ENCODE data around the gene CLDN16. TPM values are rescaled to one million over a fixed set of nuclear protein-coding genes. Genes with fewer than 3 reads are reported as not detected.

CLDN16 gene, protein sequence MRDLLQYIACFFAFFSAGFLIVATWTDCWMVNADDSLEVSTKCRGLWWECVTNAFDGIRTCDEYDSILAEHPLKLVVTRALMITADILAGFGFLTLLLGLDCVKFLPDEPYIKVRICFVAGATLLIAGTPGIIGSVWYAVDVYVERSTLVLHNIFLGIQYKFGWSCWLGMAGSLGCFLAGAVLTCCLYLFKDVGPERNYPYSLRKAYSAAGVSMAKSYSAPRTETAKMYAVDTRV
- total RNA-seq = 1 to 10 TPM in 1 of 7 donors, under 1 TPM in 4, not detected in 2; 0.12 to 5.2 (median 0.28) TPM
- polyA plus RNA-seq = under 1 TPM; 0.06 to 0.08 TPM
- long read RNA-seq, donor 1 = 0 reads
- long read RNA-seq, donor 2 = 0 reads
- long read RNA-seq, donor 3, partial matches to known transcripts = 0 of 2 reads
- long read RNA-seq, donor 3, other reads (novel, unspliced or antisense) = 2 of 2 reads

DNA sequence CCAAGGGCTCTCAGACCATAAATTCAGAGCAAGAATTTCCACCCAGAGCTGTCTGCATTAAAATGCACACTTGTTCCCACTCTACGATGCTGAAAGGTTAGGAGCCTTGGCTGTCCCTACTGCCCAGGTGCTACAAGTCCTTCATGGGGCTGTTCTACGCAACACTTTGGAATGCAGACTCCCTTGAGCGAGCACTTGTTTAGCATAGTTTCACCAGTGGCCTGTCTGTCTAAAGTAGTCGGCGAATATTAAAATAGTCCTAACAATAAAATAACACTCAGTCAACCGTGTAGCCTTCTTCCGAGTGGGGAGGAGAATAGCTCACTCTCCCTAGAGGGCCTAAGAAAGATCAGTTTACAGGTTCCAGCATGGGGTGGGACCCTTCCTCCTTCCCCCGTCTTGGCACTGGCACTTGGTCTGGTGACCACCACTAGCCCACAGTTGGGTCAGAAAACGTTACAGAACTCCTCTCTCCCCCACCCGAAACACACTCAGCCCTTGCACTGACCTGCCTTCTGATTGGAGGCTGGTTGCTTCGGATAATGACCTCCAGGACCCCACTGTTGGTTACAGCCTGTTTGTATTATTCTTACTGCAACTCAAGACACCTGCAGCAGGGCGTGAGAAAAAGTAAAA lies at the start of gene CLDN16:
CLDN16 (plus strand) TSS at position 586 of the 636 bp plus-strand sequence. CDS start 167 bp downstream, outside the sequence.
- no peak for DNase-seq
- Histone ChIP-seq H3K4me1 (ENCODE audit: insufficient read depth) (no peaks in the 10 kb centered on the region), H3K9me3 (no peaks in the 10 kb centered on the region), H3K27ac (no peak within 1 kb of the TSS), H3K27me3 (no peaks in the 10 kb centered on the region), H3K36me3 (no peaks in the 10 kb centered on the region), H3K4me3 (no peak within 1 kb of the TSS)
- TF ChIP-seq POLR2A (IDR thresholded peaks at IDR 0.05) (no peak), EP300 (IDR thresholded peaks at IDR 0.05) (no peak)
- TF ChIP-seq, protein P1, sequence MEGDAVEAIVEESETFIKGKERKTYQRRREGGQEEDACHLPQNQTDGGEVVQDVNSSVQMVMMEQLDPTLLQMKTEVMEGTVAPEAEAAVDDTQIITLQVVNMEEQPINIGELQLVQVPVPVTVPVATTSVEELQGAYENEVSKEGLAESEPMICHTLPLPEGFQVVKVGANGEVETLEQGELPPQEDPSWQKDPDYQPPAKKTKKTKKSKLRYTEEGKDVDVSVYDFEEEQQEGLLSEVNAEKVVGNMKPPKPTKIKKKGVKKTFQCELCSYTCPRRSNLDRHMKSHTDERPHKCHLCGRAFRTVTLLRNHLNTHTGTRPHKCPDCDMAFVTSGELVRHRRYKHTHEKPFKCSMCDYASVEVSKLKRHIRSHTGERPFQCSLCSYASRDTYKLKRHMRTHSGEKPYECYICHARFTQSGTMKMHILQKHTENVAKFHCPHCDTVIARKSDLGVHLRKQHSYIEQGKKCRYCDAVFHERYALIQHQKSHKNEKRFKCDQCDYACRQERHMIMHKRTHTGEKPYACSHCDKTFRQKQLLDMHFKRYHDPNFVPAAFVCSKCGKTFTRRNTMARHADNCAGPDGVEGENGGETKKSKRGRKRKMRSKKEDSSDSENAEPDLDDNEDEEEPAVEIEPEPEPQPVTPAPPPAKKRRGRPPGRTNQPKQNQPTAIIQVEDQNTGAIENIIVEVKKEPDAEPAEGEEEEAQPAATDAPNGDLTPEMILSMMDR (IDR thresholded peaks at IDR 0.05) = no peak
- WGBS, 3 donors = 86 to 92% (median 86%) methylated on average over 12 of the region's 12 CpGs
- intact Hi-C loops (cut with DNase I) = no loop called here

DNA sequence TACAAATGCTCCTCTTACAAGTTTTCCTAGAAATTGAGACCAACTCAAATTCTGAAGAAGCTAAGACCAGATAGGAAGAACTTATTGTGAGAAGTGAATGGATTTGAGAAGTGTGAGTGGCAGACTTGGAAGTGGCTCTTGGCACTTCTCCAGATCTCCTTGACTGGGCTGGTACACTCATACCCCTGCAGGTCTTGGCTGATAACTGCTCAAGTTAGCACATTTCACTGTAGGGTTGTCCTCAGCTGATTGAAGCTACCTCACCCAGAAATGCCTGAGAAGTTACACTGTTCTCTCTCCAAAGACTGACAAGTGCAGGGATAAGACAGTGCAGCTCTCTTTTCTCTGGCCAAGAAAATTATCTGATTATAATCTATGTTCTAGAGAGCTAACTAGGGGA lies 49.2 kb upstream of the CLDN16 start:
- intact Hi-C loops (cut with DNase I) = no loop called here
- no peak for TF ChIP-seq POLR2A (IDR thresholded peaks at IDR 0.05)
- TF ChIP-seq, protein P1 (IDR thresholded peaks at IDR 0.05) = no peak

DNA sequence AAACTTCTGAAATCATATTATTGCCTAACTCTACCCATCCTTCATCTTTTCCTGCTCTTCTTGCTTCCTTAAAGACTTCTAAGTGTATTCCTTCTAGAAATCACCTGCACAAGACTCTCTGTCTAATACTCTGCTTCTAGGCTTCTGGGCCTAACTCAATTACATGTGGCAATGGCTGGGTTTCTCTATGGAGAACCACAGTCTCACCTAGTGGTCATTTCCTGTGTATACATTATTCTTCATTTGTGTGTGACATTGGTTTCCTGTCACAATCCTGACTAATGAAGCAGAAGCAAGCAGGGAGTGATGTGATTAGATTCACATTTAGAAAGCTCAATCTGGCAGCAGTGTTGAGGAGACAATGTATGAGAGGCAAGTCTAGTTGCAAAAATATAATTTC lies 48.8 kb upstream of the CLDN16 start:
- intact Hi-C loops (cut with DNase I) = no loop called here
- Histone ChIP-seq H3K27ac (no peak overlapping the region), H3K4me1 (ENCODE audit: insufficient read depth) (no peaks in the 10 kb centered on the region), H3K36me3 (no peaks in the 10 kb centered on the region), H3K4me3 (no peak overlapping the region), H3K27me3 (no peaks in the 10 kb centered on the region), H3K9me3 (no peaks in the 10 kb centered on the region)
- no peak for DNase-seq
- TF ChIP-seq POLR2A (IDR thresholded peaks at IDR 0.05) (no peak), EP300 (IDR thresholded peaks at IDR 0.05) (no peak)
- TF ChIP-seq, protein P1 (IDR thresholded peaks at IDR 0.05) = no peak

More for the DNA sequence above, 49.2 kb upstream of the CLDN16 start:
- DNase-seq = no peak
- Histone ChIP-seq H3K4me3 (no peak overlapping the region), H3K27ac (no peak overlapping the region), H3K27me3 (no peaks in the 10 kb centered on the region), H3K4me1 (ENCODE audit: insufficient read depth) (no peaks in the 10 kb centered on the region), H3K36me3 (no peaks in the 10 kb centered on the region), H3K9me3 (no peaks in the 10 kb centered on the region)

DNA sequence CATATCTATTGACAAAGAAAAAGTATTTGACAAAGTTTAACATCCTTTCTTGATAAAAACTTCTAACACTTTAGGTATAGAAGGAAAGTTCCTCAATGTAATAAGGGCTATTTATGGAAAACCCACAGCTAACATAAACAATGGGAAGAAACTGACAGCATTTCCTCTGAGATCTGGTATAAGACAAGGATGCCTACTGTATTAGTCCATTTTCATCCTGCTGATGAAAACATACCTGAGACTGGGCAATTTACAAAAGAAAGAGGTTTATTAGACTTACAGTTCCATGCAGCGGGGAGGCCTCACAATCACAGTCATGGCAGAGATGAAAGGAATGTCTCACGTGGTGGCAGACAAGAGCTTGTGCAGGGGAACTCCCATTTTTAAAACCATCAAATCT lies 47.9 kb upstream of the CLDN16 start:
- Histone ChIP-seq H3K4me3 (no peak overlapping the region), H3K27ac (no peak overlapping the region), H3K4me1 (ENCODE audit: insufficient read depth) (no peaks in the 10 kb centered on the region), H3K36me3 (no peaks in the 10 kb centered on the region), H3K27me3 (no peaks in the 10 kb centered on the region), H3K9me3 (no peaks in the 10 kb centered on the region)
- intact Hi-C loops (cut with DNase I) = no loop called here
- no peak for TF ChIP-seq EP300 (IDR thresholded peaks at IDR 0.05)
- TF ChIP-seq POLR2A (IDR thresholded peaks at IDR 0.05) = no peak
- TF ChIP-seq, protein P1 (IDR thresholded peaks at IDR 0.05) = no peak
- no peak for DNase-seq
- WGBS, 3 donors = 75 to 83% (median 81%) methylated on average over 2 of the region's 2 CpGs

Data from ovary (tissue), 10 donors.